ENCODE measurements around the gene TMEM141. TPM values are rescaled to one million over a fixed set of nuclear protein-coding genes. Genes with fewer than 3 reads are reported as not detected.

The TMEM141 gene
- total RNA-seq, 1 experiment from 2014 or later, result 64.1 TPM

- CTCF ChIA-PET, result no interaction called here
- peak; percentile 42 for DNase-seq
- no peak overlapping the region for H3K4me3 Mint-ChIP-seq (ENCODE audit: low read depth, unreplicated experiment)
- TF ChIP-seq, protein P1, sequence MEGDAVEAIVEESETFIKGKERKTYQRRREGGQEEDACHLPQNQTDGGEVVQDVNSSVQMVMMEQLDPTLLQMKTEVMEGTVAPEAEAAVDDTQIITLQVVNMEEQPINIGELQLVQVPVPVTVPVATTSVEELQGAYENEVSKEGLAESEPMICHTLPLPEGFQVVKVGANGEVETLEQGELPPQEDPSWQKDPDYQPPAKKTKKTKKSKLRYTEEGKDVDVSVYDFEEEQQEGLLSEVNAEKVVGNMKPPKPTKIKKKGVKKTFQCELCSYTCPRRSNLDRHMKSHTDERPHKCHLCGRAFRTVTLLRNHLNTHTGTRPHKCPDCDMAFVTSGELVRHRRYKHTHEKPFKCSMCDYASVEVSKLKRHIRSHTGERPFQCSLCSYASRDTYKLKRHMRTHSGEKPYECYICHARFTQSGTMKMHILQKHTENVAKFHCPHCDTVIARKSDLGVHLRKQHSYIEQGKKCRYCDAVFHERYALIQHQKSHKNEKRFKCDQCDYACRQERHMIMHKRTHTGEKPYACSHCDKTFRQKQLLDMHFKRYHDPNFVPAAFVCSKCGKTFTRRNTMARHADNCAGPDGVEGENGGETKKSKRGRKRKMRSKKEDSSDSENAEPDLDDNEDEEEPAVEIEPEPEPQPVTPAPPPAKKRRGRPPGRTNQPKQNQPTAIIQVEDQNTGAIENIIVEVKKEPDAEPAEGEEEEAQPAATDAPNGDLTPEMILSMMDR (IDR thresholded peaks at IDR 0.05; ENCODE audit: unreplicated experiment), result no peak
- H3K36me3 Mint-ChIP-seq (ENCODE audit: insufficient read depth, unreplicated experiment), result no peaks in the 10 kb centered on the region
- no peaks in the 10 kb centered on the region for H3K9me3 Mint-ChIP-seq (ENCODE audit: low read depth, unreplicated experiment)
- intact Hi-C loops (cut with micrococcal nuclease; ENCODE audit: unreplicated experiment), result no loop called here
- H3K4me1 Mint-ChIP-seq (ENCODE audit: low read depth, unreplicated experiment), result peaks cover 10% of the 10 kb centered on the region
- BruUV-seq (replicated peaks), result no TSS peak
- no peak overlapping the region for H3K27ac Mint-ChIP-seq (ENCODE audit: unreplicated experiment)
- H3K27me3 Mint-ChIP-seq (ENCODE audit: unreplicated experiment), result peaks cover 13% of the 10 kb centered on the region
These were observed 21.4 kb upstream of the TMEM141 start for GRCh38 chr9:136769710-136770191.

DNA sequence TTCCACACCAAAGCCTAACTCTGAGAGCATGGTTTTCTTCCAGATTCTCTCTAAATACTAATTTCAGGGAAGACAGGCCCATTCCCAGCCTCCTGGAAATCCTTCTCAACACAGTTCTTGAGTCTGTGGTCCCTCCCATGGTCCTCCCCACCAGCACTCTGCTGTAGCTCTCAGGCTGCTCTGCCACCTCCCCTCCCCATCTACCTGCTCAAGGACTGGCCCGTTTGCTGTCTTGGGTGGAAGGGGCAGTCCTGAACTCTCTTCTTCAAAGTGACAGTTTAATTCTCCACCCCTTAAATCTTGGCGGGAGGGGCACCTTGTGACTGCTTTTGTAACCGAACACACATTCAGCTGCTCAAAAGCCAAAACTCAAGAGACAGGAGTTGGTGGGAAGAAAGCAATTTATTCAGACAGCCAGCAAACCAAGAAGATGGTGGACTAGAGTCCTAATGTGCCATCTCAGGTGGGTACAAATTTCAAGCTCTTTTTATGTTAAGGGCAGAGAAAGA lies 19.2 kb upstream of the TMEM141 start:
- no peaks in the 10 kb centered on the region for H3K36me3 Mint-ChIP-seq (ENCODE audit: insufficient read depth, unreplicated experiment)
- no TSS peak for BruUV-seq (replicated peaks)
- intact Hi-C loops (cut with micrococcal nuclease; ENCODE audit: unreplicated experiment), result no loop called here

GRCh38 chr9:136773386-136774044 lies 17.6 kb upstream of the TMEM141 start:
- DNase-seq, result peak; percentile 27
- H3K4me1 Mint-ChIP-seq (ENCODE audit: low read depth, unreplicated experiment), result peaks cover 16% of the 10 kb centered on the region
- CTCF ChIA-PET, result no interaction called here
- no TSS peak for BruUV-seq (replicated peaks)
- TF ChIP-seq, protein P1 (IDR thresholded peaks at IDR 0.05; ENCODE audit: unreplicated experiment), result no peak
- H3K27me3 Mint-ChIP-seq (ENCODE audit: unreplicated experiment), result peaks cover 35% of the 10 kb centered on the region
- no peaks in the 10 kb centered on the region for H3K9me3 Mint-ChIP-seq (ENCODE audit: low read depth, unreplicated experiment)
- H3K27ac Mint-ChIP-seq (ENCODE audit: unreplicated experiment), result no peak overlapping the region
- intact Hi-C loops (cut with micrococcal nuclease; ENCODE audit: unreplicated experiment), result no loop called here
- no peaks in the 10 kb centered on the region for H3K36me3 Mint-ChIP-seq (ENCODE audit: insufficient read depth, unreplicated experiment)
- H3K4me3 Mint-ChIP-seq (ENCODE audit: low read depth, unreplicated experiment), result no peak overlapping the region

More for the DNA sequence above, 19.2 kb upstream of the TMEM141 start:
- TF ChIP-seq, protein P1 (IDR thresholded peaks at IDR 0.05; ENCODE audit: unreplicated experiment), result no peak
- Mint-ChIP-seq H3K4me3 (ENCODE audit: low read depth, unreplicated experiment) (no peak overlapping the region), H3K27ac (ENCODE audit: unreplicated experiment) (no peak overlapping the region), H3K27me3 (ENCODE audit: unreplicated experiment) (peaks cover 20% of the 10 kb centered on the region), H3K9me3 (ENCODE audit: low read depth, unreplicated experiment) (no peaks in the 10 kb centered on the region), H3K4me1 (ENCODE audit: low read depth, unreplicated experiment) (peaks cover 8% of the 10 kb centered on the region)
- DNase-seq, result no peak
- CTCF ChIA-PET, result no interaction called here

GRCh38 chr9:136774416-136775045 lies 16.6 kb upstream of the TMEM141 start:
- TF ChIP-seq, protein P1 (IDR thresholded peaks at IDR 0.05; ENCODE audit: unreplicated experiment), result no peak
- no peak overlapping the region for H3K4me3 Mint-ChIP-seq (ENCODE audit: low read depth, unreplicated experiment)
- CTCF ChIA-PET, result interaction anchor here (0.6 kb wide), 2 partner anchors 13 to 38 kb away, joined by 3 to 4 read pairs; no protein-coding TSS in a partner anchor
- DNase-seq, result no peak
- BruUV-seq (replicated peaks), result no TSS peak
- H3K4me1 Mint-ChIP-seq (ENCODE audit: low read depth, unreplicated experiment), result peaks cover 16% of the 10 kb centered on the region
- intact Hi-C loops (cut with micrococcal nuclease; ENCODE audit: unreplicated experiment), result no loop called here
- no peaks in the 10 kb centered on the region for H3K36me3 Mint-ChIP-seq (ENCODE audit: insufficient read depth, unreplicated experiment)
- H3K27ac Mint-ChIP-seq (ENCODE audit: unreplicated experiment), result no peak overlapping the region
- H3K9me3 Mint-ChIP-seq (ENCODE audit: low read depth, unreplicated experiment), result no peaks in the 10 kb centered on the region
- H3K27me3 Mint-ChIP-seq (ENCODE audit: unreplicated experiment), result peaks cover 43% of the 10 kb centered on the region
